Endothelial cell of hepatic sinusoid (primary cell): ENCODE data around the gene TMED10.

Experiments used
- in situ Hi-C: cut with HindIII; loops from 2 replicates; pipeline ENCODE4 v1.10.0; 2017; ENCODE audit warnings: low sequenced_read_pairs

TMED10 gene

DNA sequence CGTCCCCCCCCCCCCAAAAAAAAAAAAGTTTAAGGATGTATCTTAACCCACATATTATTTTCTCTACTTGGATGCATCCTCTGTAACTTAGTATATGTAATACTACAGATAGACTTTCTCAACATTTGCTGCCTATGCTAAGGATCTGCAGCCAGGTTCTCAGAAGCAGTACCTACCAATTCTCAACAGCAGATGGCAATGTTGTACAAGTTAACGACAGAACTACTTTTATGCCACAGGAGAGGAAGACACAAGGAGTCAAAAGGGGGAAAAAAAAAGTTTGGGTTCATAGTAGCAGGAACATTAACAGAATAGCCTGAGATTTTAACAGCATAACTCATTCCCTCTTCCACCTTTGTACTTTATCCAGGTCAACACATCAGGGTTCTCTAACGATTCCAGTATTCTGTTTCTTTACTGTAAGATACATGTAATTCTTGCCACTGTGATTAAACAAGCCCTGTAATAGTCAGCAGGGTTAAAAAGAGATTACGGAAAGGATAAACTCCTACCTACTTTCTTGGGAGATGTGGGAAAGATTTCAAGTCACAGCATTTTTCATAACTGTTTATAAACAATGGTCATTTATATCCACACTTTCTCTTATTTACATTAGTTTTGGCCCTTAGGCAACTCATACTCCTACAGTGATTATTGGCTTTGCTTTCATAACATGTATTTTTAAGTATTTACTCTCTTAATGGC, 43.9 kb downstream of the TMED10 start:
- in situ Hi-C loops: no loop called here

DNA sequence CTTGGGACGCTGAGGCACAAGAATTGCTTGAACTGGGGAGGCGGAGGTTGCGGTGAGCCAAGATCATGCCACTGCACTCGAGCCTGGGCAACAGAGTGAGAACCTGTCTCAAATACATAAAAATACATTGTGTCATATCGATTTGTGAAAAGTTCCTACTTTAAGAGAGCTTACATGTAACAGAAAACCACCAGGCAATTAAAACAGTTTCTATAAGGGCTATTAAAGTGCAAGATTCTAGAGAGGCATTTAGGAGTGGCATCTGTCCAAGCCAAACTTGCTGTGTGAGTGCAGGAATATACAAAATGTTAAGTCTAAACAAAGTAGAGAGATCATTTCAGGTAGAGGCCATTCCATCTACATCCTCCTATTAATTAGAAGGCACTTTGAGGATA, 47.8 kb downstream of the TMED10 start:
- in situ Hi-C loops: loop anchor here (5.0 to 10.0 kb wide), 2 partner anchors 174 to 366 kb away; no protein-coding TSS in a partner anchor

DNA sequence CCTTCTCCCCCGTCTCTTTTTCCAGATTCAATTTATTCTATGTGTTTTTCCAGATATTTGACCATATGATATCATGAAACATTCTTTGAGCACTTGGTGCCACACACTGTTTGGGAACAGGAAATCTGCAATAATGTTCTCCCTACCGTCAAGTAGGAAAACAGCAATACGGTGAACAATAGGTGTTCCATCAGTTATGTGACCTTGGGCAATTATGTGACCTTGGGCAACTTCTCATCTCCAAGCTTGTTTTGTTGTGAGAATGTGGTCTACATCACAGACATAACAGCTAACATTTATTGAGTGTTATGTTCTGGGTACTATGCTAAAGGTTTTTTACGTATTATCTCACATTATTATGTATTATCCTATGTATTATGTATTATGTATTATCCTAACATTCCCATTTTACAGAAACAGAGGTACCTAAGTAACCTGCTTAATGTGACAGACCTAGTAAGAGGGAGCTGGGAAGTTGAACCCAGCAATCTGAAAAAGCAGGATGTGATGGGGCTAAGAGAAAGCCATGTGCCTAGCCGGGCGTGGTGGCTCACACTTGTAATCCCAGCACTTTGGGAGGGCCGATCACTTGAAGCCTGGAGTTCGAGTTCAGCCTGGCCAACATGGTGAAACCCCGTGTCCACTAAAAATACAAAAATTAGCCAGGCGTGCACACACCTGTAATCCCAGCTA, 48.4 kb downstream of the TMED10 start:
- in situ Hi-C loops: loop anchor here (5.0 to 10.0 kb wide), 2 partner anchors 174 to 367 kb away; no protein-coding TSS in a partner anchor

DNA sequence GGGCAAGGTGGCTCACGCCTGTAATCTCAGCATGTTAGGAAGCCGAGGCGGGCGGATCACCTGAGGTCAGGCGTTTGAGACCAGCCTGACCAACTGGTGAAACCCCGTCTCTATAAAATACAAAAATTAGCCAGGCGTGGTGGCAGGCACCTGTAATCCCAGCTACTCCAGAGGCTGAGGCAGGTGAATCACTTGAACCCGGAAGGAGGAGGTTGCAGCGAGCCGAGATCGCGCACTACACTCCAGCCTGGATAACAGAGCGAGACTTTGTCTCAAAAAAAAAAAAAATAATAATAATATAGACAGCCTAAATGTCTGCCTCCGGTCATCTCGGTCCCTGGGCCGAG, 49.0 kb downstream of the TMED10 start:
- in situ Hi-C loops: loop anchor here (5.0 to 10.0 kb wide), 2 partner anchors 175 to 367 kb away; no protein-coding TSS in a partner anchor

DNA sequence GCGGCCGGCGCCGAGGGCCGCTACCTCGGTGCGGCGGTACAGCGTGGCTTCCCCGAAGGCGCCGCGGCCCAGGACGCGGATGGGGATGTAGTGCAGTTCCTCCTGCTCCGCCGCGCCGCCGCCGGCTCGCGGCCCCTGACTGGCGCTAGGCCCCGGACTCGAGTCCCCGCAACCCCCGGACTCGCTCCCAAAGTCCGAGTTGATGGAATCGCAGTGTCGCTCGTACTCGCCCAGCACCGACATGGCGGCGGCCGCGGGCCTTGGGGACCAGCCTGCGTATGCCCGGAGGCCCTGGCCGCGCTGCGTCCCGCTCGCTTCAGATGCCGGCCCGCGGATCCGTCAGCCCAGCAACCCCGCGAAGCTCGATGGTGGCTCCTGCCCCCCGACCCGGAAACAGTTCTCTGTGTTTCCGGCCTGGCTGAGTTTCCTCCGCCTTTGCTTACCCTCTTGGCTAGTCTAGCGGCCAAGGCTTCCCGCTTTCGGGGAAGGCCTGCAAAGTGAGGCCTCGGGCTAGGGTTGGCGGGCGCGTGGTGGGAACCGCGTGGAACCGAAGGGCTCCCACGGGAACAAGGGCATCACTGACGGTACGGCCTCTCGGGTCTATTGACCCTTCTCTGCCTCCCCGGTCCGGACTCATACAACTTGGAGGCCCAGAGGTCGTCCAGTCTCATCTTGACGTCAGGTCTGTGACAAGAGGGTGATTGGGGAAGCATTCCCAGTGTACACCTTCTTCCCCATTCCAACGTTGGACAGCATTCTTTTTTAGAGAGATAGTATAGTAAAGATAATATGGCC, 49.5 kb downstream of the TMED10 start, which contains the start of gene NEK9:
Gene NEK9, minus strand, starts transcription at position 370 of the 795 bp plus-strand sequence. Its CDS starts 127 bp downstream, at position 243.
- in situ Hi-C loops: loop anchor here (5.0 to 10.0 kb wide), 2 partner anchors 175 to 368 kb away; no protein-coding TSS in a partner anchor

DNA sequence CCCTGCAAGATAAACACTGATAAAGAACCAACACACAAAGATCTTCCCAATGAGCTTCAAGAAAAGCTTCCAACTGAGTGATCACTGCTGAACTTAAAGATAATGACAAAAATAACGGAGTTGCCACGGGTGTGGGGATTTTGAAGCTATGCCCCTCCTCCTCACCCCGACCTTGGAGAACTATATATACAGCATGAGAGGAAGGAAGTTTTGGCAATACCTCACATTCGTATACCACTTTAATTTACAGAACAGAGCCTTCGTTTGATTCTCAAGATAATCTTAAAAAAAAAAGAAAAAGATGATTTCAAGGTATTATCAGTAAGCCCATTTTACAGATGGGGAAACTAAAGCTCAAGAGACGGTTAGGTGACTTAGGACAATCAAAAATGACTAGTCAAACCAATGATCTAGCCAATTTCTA, 50.3 kb downstream of the TMED10 start:
- in situ Hi-C loops: loop anchor here (5.0 to 10.0 kb wide), 2 partner anchors 176 to 369 kb away; no protein-coding TSS in a partner anchor

DNA sequence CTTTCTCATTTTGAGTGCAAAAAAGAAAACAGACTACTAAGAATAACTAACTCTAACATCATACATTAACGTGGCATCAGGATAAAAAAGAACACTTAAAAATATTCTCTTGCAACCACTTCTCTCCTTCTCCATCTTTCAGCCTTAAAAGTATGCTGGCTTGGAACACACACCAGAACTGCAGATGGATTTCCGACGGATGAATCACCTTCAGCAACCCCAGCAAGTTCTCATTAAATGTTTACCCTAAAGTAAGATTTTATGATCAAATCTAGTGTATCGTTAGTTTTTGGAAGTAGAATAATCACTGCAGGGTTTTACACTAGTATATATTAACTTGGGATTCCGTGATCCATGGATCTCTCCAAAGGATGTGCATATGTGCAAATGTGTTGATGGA, 50.8 kb downstream of the TMED10 start:
- in situ Hi-C loops: loop anchor here (5.0 to 10.0 kb wide), 2 partner anchors 177 to 369 kb away; no protein-coding TSS in a partner anchor

DNA sequence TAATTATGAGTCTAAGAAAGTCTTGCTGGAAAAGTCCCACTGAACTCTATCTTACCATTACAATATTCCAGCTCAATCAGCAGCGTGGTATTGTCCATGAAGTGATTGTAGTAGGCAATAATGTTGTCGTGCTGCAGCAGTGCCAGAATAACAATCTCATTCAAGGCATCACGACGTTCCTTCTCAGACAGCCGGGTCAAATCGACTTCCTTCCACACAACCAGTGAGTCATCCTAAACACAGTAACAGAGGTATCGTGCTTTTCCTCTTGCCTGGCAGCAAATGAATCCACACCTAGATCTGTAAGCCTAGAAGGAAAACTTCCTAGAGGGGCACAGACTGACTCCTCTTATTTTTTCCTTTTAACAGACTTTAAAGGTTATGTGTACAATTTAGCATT, 52.4 kb downstream of the TMED10 start:
- in situ Hi-C loops: loop anchor here (10.0 kb wide), 1 partner anchor 371 kb away; no protein-coding TSS in a partner anchor

DNA sequence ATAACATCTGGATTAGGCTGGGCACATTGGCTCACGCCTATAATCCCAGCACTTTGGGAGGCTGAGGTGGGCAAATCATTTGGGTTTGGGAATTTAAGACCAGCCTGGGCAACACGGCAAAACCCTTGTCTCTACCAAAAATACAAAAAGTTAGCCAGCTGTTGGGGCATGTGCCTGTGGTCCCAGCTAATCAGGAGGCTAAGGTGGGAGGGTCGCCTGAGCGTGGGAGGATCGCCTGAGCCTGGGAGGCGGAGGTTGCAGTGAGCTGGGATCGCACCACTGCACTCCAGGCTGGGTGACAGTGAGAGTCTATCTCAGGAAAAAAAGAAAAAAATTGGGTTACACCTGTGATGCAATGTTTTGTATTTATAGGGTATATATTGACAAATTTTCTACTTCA, 54.9 kb downstream of the TMED10 start:
- in situ Hi-C loops: loop anchor here (10.0 kb wide), 1 partner anchor 373 kb away; no protein-coding TSS in a partner anchor

DNA sequence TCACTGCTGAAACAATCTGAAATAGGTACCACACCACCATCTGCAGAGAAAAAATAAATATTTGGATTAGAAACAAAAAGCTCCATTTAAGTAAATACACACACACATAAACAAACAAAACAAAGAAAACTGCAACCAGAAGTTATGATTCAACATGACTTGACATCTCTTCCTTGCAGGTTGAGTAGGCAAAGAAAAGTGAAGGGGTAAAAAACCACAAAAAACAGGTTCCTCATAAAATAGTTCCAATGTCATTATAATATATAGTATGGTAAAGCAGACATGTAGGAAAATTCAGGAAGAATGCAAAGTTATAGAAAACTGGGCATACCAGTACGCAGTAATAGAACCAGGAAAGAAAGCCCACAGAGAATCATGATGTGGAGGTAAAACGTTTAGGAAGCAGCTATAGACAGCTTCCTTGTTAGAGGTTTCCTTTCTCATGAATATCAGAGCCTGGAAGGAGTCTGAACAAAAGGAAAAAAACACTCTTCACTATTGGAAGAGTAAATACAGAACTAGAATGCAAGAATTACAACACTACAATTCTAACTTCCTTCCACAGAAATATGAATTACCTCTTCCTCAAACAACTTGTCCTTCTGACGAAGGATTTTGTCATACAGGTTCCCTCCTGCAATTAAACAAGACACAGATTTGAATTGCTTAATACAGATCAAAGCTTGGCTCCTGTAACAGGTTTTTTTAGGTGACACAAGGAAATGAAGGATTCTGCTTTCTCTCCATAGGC, 55.7 kb downstream of the TMED10 start:
- in situ Hi-C loops: loop anchor here (10.0 kb wide), 1 partner anchor 374 kb away; no protein-coding TSS in a partner anchor

DNA sequence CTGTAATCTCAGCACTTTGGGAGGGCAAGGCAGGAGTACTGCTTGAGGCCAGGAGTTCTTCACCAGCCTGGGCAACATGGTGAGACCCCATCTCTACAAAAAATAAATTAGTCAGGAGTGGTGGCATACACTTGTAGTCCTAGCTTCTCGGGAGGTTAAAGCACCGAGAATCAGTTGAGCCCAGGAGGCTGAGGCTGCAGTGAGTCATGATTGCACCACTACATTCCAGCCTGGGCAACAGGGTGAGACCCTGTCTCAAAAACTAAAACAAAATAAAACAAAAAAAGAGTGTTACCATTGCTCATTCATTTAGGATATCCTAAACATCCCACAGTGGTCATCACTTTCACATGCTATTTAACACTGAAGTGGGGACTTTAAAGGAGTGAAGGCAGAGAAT, 57.4 kb downstream of the TMED10 start:
- in situ Hi-C loops: no loop called here

DNA sequence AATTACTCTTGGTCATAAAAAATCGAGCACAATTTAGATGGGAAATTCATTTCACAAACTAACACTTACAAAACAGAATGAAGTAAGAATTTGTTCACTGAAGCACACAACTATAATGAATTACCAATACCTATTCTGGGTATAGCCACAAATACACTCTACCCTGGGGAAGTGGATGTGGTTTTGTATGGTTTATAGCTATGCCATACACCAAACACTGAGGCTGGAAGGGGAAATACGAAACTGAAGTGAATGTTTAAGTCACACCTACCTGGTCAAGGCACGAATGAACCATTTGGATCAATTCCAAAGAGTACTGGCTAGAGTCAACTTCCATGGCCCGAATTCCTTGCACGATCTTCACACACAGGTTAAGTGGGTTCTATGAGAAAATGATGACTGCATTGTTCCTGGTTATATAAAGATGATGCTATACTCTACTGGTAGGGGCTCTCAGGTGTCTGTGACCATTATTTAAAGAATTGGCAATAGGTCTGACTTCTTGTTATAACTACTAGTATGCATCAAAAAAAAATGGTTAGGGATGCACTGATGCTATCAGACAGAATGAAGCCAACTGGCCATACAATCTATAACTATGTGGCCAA, 62.4 kb downstream of the TMED10 start:
- in situ Hi-C loops: no loop called here

DNA sequence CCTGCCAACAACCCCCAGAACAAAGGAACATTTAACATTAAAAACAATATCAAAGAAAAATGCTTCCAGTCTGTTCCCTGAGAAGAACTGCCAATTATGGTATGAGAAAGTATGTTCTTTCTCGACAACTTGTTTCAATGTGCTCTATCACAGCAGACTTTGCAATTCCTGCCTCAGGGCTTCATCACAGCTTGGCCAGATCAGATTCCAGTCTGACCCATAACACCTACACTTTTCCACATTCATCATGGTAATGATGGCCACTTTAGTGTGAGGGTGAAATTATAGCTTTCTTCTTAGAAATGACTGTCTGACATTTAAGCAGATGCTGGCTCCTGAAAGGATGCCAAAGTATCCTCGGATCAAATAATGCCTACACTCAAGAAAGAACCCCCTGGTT, 66.5 kb downstream of the TMED10 start:
- in situ Hi-C loops: no loop called here

DNA sequence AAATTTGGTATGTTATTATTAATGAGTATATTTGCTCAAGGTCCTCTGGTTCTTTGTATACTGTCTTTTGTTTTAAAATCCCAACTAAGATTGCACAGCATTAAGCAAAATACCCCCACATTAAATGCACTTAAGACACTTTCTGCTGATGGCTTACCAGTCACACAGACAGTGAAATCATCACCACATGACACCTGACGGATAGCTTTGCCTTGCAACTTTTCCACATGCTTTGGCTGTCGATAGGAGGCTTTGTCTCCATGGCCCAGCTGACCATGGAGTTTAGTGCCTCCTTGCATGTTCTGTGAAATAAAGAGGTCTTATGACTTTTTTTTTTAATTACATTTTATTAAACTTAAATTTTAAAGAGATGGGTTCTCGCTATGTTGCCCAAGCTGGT, 69.2 kb downstream of the TMED10 start:
- in situ Hi-C loops: no loop called here

DNA sequence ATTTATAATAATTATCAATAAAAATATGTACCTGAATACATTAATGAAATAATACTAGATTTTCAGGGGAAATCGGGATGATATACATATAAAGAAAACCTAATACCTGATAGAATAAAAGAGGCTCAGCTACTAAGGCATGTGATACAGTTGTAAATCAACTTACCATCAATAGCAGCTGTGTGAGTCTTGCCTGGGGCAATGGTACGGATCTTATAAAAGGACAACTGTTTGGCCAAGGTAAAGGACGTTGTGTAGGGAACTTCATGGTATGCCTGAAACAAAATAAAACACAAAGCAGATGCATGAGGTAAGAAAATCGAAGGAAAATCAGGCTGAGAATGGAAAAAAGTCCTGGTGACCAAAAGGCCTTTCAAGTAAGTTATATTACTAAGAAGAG, 74.9 kb downstream of the TMED10 start:
- in situ Hi-C loops: no loop called here

DNA sequence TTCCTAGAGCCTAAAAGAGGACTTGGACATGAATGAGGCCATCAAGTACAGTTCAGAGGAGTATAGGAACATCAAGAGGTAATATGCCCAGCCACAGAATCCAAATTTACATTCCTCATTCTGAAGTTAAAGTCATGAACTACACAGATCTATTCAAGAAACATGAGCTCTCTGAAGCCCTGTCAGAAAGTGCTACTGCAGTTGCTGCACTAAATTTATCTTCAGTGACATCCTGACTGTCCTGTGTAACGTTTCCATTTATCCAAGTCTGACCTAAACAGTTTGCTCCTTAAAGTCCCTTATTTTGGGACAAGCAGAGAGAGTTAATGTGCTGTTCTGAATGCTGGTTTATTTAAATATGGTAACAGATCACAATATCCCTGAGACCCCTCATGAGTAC, 77.7 kb downstream of the TMED10 start:
- in situ Hi-C loops: no loop called here

DNA sequence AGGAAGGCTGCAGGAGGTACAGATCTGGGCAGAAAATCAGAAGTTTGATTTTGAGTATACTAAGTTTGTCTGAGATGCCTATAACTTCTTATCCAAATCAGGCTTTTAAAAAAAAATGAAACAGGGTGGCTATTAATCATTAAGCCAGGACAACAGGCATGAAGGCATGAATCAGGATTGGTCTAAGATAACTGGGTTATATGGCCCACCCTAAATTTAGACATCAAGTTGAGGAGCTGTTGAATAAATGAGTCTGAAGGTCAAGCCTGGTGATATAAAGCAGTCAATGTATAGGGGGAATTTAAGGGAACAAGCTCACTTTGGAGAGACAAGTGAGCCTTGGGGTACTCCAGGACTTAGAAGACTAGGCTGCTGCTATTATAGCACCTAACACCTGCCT, 78.2 kb downstream of the TMED10 start:
- in situ Hi-C loops: no loop called here

DNA sequence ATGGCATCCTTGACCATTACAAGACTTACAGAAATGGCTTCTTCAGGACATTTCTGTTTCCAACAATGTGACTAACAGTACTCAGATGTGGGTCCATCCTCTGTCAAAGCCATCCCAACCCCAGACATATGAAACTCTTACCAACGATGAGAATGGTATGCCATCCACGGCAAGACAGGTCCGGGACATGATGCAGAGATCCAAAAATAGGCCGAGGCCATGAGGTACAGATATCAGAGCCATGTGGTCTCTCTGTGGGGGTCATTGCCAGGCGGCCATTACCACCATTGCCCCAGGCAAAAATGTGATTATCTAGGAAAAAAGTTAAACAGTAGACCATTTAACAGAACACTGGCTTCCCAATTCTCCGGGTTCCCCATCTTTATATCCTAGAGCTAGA, 79.5 kb downstream of the TMED10 start:
- in situ Hi-C loops: no loop called here

DNA sequence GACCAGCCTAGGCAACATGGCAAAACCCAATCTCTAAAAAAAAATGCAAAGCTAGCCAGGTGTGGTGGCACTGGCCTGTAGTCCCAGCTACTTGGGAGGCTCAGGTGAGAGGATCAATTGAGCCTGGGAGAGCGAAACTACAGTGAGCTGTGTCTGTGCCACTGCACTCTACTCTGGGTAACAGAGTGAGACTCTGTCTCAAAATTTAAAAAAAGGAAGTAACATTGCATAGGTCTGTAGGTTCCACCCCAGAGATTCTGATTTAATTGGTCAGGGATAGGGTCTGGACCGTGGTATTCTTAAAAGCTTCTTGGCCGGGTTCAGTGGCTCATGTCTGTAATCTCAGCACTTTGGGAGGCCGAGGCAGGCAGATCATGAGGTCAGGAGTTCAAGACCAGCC, 80.7 kb downstream of the TMED10 start:
- in situ Hi-C loops: no loop called here

DNA sequence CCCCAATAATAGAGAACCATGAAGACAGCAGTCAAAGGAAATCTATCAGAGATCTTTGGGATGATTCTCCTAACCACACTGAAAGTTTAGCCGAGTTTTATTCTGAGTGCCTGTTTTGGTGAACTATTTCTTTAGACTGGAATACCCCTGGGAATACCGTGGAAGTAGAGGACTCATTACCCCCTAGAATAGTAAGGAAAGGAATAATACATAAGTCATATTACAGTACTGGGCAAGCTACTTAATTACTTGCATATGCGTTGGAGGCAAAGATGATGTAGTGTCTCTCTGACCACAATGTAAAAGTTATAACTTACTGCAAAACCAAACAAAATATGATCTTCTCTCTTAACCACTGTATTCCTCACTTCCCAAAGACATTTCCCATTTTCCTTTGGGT, 81.5 kb downstream of the TMED10 start:
- in situ Hi-C loops: no loop called here
